GM19099 (cell line): ENCODE data around the gene ATXN10.

ENCODE experiments used
- POLR2A ChIP-seq: IDR thresholded peaks from 3 replicates; pipeline ENCODE4 v1.6.1; 2011; ENCODE audit warnings: low read depth; ENCODE audit not compliant: insufficient read length; ENCODE audit errors: extremely low read depth

Gene ATXN10

DNA sequence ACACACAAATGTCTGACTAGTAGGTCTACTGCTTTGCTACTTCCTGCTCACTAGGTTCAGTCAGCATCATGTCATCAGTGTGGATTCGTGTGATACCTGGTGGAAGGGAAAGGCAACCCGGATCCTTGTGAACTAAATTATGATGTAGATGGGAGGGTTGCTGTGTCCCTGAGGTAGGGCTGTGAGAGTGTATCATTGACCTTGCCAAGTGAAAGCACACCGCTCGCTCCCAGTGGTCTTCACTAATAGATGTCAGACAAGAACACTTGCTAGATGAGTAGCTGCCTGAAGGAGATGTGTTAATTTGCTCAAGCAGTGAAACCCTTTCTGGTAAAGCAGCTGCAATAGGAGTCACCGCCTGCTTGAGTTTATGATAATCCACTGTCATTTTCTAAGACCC is 185.9 kb downstream of the ATXN10 start:
- TF ChIP-seq POLR2A, result no peak

GRCh38 chr22:45859231-45860161 is 187.9 kb downstream of the ATXN10 start:
- TF ChIP-seq POLR2A, result no peak

DNA sequence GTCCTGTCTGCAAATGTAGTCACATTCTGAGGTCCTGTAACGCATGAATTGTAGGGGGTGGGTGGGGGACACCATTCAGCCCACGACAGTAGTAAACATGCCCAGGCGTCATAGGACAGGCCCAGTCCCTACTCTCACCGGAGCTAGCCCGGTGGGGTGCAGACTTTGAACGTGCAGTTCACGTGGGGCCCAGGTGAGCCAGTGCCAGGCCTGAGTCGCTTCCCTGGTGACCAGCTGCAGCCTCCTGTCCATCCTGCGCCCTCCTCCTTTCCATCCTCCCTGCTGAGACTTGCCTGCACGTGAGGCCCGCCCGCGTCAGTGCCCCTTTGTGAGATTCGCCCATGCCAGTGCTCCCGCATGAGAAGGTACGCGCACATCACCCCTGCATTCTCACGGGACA is 188.6 kb downstream of the ATXN10 start:
- no peak for TF ChIP-seq POLR2A

- TF ChIP-seq POLR2A, result no peak
Observed at GRCh38 chr22:45861259-45861658, 189.6 kb downstream of the ATXN10 start.

GRCh38 chr22:45863981-45864751 is 192.5 kb downstream of the ATXN10 start:
- TF ChIP-seq POLR2A, result no peak

DNA sequence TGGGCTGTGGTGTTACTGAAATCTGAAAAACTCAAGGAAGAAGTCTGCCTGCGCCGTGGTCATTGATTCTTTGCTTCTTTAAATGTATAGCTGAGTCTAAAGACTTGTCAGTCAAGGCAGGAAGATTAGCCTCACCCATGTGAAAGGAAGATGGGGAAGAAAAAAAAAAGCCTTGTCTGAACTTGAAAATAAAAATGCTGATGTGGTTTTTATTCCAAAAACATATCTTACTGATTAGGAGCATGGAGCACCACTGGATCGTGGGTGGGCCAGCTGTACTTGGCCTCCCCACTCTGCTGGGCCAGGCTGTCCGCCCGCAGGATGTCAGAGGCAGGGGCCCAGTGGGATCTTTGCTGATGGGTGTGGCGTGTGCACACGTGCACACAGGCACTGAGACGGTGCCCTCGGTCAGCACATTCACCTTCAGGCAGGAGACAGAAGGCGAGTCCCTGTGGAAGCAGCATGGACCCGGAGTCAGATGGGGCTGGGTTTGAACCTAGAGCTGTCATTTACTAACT is 193.4 kb downstream of the ATXN10 start:
- no peak for TF ChIP-seq POLR2A

GRCh38 chr22:45865561-45866125 is 194.0 kb downstream of the ATXN10 start:
- TF ChIP-seq POLR2A, result no peak

DNA sequence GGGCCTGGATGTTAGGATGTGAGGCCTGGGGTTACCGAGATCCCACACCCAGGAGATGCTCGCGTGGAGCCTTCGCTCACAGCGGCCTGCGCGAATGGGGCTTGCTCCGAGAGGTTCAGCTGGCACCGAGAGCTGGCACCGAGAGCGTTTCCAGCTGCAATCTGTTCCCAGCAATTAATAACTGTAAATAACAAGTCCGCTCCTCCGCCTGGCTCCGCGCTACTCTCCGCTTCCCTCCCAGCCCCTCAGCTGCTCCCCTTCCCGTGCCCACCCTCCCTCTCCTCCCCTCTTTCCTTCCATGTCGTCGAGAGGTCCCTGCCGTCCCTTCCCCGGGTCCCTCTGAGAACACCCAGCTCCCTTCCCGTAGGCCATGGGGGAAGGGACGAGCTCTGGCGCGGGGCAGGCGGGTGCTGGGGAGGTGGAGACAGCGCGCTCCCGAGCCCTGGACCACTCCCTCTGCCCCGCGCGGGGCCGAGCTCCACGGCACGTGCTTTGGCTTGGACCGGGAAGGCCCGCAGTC is 194.6 kb downstream of the ATXN10 start:
- TF ChIP-seq POLR2A, result no peak

GRCh38 chr22:45866646-45867117 is 195.0 kb downstream of the ATXN10 start:
- no peak for TF ChIP-seq POLR2A

DNA sequence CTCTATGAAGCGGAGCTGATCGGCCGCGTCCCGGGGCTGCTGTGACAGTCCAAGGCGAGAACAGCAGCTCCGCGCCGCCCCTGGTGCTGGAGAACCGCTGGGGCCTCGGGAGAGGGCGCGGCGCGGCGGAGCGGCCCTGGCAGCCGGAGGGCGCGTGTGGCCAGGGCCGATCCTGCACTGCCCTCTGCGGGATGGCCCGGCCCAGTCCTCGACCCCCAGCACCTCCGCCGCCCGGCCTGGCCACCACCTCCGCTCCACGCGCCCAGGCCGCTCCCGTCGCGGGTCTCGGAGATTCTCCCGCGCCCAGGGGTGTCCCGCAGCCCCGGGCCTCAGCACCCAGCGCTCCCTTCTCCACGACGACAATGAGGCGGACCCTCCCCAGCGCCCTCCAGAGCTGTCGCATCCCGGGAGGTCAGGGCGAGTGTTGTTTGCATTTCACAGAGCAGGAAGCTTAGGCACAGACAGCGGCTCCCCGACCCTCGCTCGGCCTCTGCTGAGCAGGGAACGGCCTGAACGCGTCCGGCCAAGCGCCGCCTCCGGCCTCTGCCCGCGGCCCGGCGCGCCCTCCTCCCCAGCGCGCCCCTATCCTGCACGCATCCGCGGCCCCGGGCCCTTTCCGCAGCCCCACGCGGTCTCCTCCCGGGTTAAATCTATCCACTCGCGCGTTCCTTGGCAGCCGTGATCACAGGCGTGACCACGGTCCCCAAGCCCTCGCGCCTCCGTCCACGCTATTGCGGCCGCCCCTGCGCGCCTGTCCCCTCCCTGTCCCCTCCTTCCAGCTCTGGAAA is 195.7 kb downstream of the ATXN10 start:
- TF ChIP-seq POLR2A, result no peak

GRCh38 chr22:45867906-45868555 is 196.4 kb downstream of the ATXN10 start:
- TF ChIP-seq POLR2A, result no peak

GRCh38 chr22:45868571-45869339 is 197.1 kb downstream of the ATXN10 start:
- no peak for TF ChIP-seq POLR2A

DNA sequence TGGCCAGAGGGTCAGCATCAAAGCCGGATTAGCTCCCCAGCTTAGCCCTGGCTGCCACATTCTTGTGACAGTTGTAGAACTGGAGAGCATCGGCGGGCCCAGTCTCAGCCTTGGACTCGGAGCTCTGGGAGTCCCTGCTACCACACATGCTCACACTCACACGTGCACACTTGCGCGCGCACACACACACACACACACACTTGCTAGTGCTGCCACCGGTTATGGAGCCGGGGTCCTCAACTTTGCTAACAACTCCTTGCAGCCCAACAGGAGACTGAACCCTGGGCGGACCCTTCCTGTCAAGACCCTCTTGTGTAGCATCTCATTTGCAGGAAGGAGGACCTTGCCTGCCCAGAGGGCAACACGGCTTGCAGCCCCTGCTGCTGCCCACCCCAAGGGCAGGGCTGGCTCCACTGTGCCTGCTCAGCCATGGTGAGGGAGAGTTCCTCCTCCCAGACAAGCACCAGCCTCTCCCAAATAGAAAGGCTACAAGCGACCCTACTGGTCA is 197.8 kb downstream of the ATXN10 start:
- no peak for TF ChIP-seq POLR2A
